ENCODE results near the gene NDUFB11.
"Not testable (repeated sequence)": the region's sequence is repeated elsewhere in the genome, so short reads cannot be mapped to it uniquely, and the experiment has no call there.

The NDUFB11 gene

DNA sequence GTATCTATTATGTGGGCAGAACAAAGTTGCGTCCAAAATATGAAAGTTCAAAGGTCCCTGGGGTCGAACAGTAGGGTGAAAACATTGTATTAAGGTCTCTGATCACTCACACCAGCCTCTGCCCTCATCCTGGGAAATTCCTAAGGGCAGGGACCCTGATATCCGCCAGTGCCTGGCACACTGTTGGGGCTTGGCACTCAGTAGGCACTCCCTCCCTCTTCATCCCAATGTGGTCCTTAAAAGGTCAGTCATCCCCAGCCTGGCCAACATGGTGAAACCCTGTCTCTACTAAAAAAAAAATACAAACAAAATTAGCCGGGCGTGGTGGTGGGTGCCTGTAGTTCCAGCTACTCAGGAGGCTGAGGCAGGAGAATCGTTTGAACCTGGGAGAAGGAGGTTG lies 6.3 kb downstream of the NDUFB11 start:
- ATAC-seq = no peak
- TF ChIP-seq ZFP30 (CRISPR knock-in tag; IDR thresholded peaks at IDR 0.05) (no peak), ZNF565 (CRISPR knock-in tag; conservative IDR thresholded peaks at IDR 0.05; ENCODE audit: low read depth) (no peak)

DNA sequence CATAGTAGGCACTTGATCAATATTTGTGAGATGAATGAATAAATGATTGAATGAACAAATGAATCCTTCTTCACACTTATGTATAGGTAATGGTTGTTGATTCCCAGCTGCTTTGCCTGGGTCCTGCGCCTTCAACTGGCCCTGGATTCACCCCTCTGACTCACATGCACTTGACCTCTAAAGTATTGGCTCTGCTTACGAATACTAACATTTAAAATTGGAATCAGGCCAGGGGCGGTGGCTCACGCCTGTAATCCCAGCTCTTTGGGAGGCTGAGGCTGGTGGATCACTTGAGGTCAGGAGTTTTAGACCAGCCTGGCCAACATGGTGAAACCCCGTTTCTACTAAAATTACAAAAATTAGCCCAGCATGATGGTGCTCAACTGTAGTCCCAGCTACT lies 8.9 kb downstream of the NDUFB11 start:
- ATAC-seq = not testable (repeated sequence)

DNA sequence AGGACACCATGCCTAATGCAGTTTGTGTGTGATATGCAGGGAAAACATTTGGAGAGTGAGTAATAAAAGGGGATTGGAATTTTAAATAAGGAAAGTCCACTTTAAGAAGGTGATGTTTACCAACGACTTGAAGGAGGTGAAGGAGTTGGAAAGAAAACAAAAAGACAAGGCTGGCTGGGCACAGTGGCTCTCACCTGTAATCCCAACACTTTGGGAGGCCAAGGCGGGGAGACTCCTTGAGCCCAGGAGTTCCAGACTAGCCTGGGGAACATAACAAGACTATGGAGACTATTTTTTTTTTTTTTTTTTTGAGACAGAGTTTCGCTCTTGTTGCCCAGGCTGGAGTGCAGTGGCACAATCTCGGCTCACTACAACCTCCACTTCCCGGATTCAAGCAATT lies 11.0 kb downstream of the NDUFB11 start:
- TF ChIP-seq, protein P1, sequence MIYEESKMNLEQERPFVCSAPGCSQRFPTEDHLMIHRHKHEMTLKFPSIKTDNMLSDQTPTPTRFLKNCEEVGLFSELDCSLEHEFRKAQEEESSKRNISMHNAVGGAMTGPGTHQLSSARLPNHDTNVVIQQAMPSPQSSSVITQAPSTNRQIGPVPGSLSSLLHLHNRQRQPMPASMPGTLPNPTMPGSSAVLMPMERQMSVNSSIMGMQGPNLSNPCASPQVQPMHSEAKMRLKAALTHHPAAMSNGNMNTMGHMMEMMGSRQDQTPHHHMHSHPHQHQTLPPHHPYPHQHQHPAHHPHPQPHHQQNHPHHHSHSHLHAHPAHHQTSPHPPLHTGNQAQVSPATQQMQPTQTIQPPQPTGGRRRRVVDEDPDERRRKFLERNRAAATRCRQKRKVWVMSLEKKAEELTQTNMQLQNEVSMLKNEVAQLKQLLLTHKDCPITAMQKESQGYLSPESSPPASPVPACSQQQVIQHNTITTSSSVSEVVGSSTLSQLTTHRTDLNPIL (CRISPR knock-in tag; IDR thresholded peaks at IDR 0.05; ENCODE audit: low read depth) = no peak
- TF ChIP-seq TCF4 (CRISPR knock-in tag; IDR thresholded peaks at IDR 0.05; ENCODE audit: borderline replicate concordance) (no peak), ZFP3 (CRISPR knock-in tag; IDR thresholded peaks at IDR 0.05) (no peak)
- ATAC-seq = no peak

DNA sequence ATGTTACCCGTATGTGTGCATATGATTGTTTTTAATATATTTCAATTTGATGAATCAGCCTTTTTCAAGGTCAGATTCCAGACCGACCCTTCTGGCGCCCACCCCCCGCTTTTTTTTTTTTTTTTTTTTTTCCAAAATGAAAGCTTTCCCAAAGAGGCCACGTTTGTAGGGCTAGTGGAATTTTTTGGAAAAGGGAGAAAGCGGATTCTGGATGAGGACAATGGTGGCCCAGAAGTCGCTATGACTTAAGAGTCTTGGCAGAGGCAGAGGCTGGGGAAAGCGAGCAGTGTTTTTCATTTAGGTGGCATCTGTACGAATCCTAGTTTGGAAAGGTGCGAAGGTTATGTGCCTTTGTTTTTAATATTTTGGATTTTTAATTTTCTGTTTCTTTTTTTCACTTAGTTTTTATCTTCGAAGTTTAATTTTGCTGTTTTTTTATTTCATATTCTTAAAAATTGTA lies 14.6 kb downstream of the NDUFB11 start:
- no peak for ATAC-seq
- TF ChIP-seq, protein P1 (CRISPR knock-in tag; IDR thresholded peaks at IDR 0.05; ENCODE audit: low read depth) = no peak
- TF ChIP-seq TCF4 (CRISPR knock-in tag; IDR thresholded peaks at IDR 0.05; ENCODE audit: borderline replicate concordance) (no peak), ARNTL (CRISPR knock-in tag; IDR thresholded peaks at IDR 0.05; ENCODE audit: borderline replicate concordance, low read depth) (no peak), PPARA (CRISPR knock-in tag; IDR thresholded peaks at IDR 0.05; ENCODE audit: borderline replicate concordance) (no peak), TOX (CRISPR knock-in tag; IDR thresholded peaks at IDR 0.05; ENCODE audit: borderline replicate concordance) (no peak), ZFP3 (CRISPR knock-in tag; IDR thresholded peaks at IDR 0.05) (no peak), ZNF70 (CRISPR knock-in tag; IDR thresholded peaks at IDR 0.05) (no peak), ZFP30 (CRISPR knock-in tag; IDR thresholded peaks at IDR 0.05) (no peak), CSDC2 (CRISPR knock-in tag; IDR thresholded peaks at IDR 0.05) (no peak), RARB (CRISPR knock-in tag; IDR thresholded peaks at IDR 0.05) (no peak), SNAI2 (CRISPR knock-in tag; IDR thresholded peaks at IDR 0.05) (no peak), BACH2 (CRISPR knock-in tag; IDR thresholded peaks at IDR 0.05; ENCODE audit: borderline replicate concordance) (no peak)
- TF ChIP-seq, protein P2, sequence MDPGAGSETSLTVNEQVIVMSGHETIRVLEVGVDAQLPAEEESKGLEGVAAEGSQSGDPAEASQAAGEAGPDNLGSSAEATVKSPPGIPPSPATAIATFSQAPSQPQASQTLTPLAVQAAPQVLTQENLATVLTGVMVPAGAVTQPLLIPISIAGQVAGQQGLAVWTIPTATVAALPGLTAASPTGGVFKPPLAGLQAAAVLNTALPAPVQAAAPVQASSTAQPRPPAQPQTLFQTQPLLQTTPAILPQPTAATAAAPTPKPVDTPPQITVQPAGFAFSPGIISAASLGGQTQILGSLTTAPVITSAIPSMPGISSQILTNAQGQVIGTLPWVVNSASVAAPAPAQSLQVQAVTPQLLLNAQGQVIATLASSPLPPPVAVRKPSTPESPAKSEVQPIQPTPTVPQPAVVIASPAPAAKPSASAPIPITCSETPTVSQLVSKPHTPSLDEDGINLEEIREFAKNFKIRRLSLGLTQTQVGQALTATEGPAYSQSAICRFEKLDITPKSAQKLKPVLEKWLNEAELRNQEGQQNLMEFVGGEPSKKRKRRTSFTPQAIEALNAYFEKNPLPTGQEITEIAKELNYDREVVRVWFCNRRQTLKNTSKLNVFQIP (CRISPR knock-in tag; IDR thresholded peaks at IDR 0.05; ENCODE audit: borderline replicate concordance, low read depth) = no peak
- TF ChIP-seq, protein P3, sequence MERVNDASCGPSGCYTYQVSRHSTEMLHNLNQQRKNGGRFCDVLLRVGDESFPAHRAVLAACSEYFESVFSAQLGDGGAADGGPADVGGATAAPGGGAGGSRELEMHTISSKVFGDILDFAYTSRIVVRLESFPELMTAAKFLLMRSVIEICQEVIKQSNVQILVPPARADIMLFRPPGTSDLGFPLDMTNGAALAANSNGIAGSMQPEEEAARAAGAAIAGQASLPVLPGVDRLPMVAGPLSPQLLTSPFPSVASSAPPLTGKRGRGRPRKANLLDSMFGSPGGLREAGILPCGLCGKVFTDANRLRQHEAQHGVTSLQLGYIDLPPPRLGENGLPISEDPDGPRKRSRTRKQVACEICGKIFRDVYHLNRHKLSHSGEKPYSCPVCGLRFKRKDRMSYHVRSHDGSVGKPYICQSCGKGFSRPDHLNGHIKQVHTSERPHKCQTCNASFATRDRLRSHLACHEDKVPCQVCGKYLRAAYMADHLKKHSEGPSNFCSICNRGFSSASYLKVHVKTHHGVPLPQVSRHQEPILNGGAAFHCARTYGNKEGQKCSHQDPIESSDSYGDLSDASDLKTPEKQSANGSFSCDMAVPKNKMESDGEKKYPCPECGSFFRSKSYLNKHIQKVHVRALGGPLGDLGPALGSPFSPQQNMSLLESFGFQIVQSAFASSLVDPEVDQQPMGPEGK (CRISPR knock-in tag; IDR thresholded peaks at IDR 0.05; ENCODE audit: borderline replicate concordance) = no peak
- TF ChIP-seq, protein P4, sequence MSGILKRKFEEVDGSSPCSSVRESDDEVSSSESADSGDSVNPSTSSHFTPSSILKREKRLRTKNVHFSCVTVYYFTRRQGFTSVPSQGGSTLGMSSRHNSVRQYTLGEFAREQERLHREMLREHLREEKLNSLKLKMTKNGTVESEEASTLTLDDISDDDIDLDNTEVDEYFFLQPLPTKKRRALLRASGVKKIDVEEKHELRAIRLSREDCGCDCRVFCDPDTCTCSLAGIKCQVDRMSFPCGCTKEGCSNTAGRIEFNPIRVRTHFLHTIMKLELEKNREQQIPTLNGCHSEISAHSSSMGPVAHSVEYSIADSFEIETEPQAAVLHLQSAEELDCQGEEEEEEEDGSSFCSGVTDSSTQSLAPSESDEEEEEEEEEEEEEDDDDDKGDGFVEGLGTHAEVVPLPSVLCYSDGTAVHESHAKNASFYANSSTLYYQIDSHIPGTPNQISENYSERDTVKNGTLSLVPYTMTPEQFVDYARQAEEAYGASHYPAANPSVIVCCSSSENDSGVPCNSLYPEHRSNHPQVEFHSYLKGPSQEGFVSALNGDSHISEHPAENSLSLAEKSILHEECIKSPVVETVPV (CRISPR knock-in tag; IDR thresholded peaks at IDR 0.05) = no peak

DNA sequence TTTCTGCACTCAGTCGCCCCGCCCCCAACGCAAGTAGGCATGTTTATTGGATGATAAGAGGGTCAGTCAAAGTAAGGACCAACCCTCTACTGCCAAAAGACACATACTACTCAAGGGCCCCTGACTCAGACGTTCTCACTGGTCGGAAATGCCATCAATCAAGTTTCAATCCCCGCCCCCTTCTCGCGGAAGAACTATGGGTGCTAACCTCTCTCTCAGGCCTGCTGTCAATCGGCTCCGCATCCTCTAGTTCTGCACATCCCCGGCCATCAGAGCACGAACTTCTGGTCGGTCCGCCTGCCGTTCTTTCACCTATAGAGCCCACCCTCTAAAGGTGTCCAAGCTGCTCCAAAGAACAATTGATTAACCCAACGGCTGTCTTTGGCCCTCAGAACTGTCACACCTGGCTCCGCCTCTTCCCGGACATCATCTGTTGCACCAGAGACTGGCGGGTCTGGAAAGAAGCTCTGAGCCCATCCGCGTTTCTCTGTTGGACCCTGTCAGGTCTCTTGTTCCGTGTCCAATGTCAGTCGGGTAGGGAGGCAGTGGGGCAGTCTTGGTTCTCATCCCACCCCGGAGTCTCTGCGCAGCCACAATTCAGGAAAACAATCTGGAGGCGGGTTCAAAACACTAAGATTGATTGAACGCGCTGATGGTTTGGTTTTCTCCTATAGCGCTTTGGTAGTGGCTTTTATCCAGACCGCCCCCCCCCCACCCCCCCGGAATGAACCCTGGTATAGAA lies 15.2 kb downstream of the NDUFB11 start:
- ATAC-seq = peak; percentile 98
- TF ChIP-seq PPARA (CRISPR knock-in tag; IDR thresholded peaks at IDR 0.05; ENCODE audit: borderline replicate concordance) (no peak), TOX (CRISPR knock-in tag; IDR thresholded peaks at IDR 0.05; ENCODE audit: borderline replicate concordance) (no peak), ZFP30 (CRISPR knock-in tag; IDR thresholded peaks at IDR 0.05) (no peak), GLIS3 (CRISPR knock-in tag; IDR thresholded peaks at IDR 0.05) (no peak), ISL1 (CRISPR knock-in tag; IDR thresholded peaks at IDR 0.05) (no peak), ZNF565 (CRISPR knock-in tag; conservative IDR thresholded peaks at IDR 0.05; ENCODE audit: low read depth) (no peak)
- TF ChIP-seq, protein P3 (CRISPR knock-in tag; IDR thresholded peaks at IDR 0.05; ENCODE audit: borderline replicate concordance) = no peak
- TF ChIP-seq, protein P2 (CRISPR knock-in tag; IDR thresholded peaks at IDR 0.05; ENCODE audit: borderline replicate concordance, low read depth) = no peak

DNA sequence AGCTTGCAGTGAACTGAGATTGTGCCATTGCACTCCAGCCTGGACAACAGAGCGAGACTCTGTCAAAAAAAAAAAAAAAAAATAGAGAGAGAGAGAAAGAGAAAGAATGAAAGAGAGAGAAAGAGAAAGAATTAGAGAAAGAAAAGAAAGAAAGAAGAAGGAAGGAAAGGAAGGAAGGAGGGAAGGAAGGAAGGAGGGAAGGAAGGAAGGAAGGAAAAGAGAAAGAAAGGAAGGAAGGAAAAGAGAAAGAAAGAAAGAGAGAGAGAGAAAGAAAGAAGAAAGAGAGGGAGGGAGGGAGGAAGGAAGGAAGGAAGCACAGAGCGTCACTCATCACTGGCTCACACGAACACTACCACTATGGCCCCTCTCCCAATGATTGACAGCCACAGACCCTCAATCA lies 20.0 kb downstream of the NDUFB11 start:
- not testable (repeated sequence) for ATAC-seq

DNA sequence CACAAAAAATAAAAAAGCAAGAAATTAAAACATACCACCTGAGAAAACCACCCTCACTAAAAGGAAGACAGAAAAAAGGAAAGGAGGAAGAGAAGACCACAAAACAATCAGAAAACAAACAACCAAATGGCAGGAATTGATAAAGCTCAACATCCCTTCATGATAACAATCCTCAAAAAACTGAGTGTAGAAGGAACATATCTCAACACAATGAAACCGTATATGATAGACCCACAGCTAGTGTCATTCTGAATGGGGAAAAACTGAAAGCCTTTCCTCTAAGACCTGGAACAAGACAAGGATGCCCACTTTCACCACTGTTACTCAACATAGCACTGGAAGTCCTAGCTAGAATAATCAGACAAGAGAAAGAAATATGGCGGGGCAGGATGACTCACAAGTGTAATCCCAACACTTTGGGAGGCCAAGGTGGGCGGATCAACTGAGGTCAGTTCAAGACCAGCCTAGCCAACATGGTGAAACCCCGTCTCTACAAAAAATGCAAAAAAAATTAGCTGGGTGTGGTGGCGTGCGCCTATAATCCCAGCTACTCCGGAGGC lies 27.9 kb downstream of the NDUFB11 start:
- not testable (repeated sequence) for ATAC-seq

Data from SK-N-SH treated with all-trans-retinoic acid at 6 μM for 48 hours (cell line).